ENCODE data around the gene PATZ1.

PATZ1 gene

DNA sequence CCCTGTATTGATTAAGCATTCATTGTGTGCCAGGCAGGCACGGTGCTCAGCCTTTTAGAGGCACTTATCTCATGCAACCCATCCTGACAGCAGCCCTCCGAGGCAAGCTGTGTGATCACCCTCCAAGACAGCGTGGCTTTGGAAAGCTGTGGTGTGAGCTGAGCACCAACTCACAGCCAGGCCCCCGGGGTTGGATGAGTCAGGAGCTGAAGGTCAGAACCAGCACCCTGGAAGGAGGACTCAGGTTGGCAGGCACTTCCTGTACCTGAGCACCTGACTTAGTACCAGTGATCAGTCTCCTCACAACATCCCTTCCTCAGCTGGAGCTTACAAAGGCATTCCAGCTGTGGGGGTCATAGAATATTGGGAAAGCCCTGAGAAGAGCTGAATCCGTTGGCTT is 9.0 kb downstream of the PATZ1 start:
- no peak overlapping the region for H3K4me3 ChIP-seq (ENCODE audit: control insufficient read depth, low read depth, low read length)
- DNase-seq (ENCODE audit: low read depth): peak; percentile 22
- TF ChIP-seq, protein P1, sequence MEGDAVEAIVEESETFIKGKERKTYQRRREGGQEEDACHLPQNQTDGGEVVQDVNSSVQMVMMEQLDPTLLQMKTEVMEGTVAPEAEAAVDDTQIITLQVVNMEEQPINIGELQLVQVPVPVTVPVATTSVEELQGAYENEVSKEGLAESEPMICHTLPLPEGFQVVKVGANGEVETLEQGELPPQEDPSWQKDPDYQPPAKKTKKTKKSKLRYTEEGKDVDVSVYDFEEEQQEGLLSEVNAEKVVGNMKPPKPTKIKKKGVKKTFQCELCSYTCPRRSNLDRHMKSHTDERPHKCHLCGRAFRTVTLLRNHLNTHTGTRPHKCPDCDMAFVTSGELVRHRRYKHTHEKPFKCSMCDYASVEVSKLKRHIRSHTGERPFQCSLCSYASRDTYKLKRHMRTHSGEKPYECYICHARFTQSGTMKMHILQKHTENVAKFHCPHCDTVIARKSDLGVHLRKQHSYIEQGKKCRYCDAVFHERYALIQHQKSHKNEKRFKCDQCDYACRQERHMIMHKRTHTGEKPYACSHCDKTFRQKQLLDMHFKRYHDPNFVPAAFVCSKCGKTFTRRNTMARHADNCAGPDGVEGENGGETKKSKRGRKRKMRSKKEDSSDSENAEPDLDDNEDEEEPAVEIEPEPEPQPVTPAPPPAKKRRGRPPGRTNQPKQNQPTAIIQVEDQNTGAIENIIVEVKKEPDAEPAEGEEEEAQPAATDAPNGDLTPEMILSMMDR (conservative IDR thresholded peaks at IDR 0.05; ENCODE audit: control insufficient read depth, insufficient read depth, low read depth, low read length): no peak

DNA sequence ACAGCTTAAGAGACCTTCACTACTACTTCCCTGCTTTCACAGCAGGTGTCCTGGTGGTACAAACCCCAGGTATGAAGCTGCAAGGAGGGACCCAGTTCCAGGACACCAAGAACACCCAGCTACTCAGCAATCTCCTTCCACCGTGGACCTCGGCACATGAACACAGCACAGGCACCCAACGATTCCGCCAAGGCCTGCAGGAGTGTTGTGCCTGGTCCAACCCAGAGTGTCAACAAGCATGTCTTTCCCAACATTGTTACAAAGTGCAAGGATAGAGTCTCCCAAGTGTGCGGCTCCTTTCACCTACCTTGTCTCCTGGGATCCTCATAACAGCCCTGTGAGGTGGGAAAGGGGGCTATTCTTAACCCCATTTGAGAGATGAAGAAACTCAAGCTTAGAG is 11.8 kb downstream of the PATZ1 start:
- TF ChIP-seq, protein P1 (conservative IDR thresholded peaks at IDR 0.05; ENCODE audit: control insufficient read depth, insufficient read depth, low read depth, low read length): no peak
- H3K4me3 ChIP-seq (ENCODE audit: control insufficient read depth, low read depth, low read length): no peak overlapping the region
- DNase-seq (ENCODE audit: low read depth): no peak

DNA sequence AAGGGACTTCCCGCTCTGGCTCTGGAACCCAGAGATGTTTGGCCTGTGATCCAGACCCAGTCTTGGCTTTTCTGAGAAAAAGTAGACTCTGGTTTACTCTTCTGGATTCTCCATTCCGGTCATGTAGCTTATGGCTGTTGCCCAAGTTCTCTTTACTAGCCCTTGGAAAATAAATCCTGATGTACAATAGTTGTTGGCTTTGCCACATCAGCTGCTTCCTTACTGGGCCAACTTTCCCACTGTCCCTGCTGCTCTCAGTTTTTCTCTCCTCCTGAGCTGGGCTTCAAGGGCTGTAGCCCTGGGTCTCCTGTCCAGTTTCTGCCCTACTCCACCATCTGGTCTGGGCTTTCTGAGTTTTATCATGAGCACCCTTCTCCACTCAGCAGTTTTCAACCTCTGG is 12.5 kb downstream of the PATZ1 start:
- TF ChIP-seq, protein P1 (conservative IDR thresholded peaks at IDR 0.05; ENCODE audit: control insufficient read depth, insufficient read depth, low read depth, low read length): no peak
- DNase-seq (ENCODE audit: low read depth): no peak
- no peak overlapping the region for H3K4me3 ChIP-seq (ENCODE audit: control insufficient read depth, low read depth, low read length)

DNA sequence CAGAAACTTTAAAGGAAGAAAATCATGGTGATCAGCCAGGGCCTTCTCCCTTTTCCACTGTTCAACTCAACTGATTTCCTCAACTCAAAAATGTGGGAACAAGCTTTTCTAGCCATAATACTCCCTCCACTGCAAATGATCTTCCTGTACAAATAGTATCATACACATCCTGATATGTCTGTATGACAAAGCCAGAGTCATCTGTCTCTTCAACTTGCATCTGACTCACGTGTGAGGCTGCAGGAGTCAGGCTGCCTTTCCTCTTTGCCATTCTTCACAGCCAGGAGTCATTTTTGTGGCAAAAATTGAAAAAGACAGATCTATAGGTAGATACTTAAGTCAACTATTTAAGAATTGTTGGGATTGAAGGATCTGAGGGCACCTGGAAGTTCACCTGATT is 13.3 kb downstream of the PATZ1 start:
- TF ChIP-seq, protein P1 (conservative IDR thresholded peaks at IDR 0.05; ENCODE audit: control insufficient read depth, insufficient read depth, low read depth, low read length): no peak
- DNase-seq (ENCODE audit: low read depth): peak; percentile 53
- H3K4me3 ChIP-seq (ENCODE audit: control insufficient read depth, low read depth, low read length): no peak overlapping the region

DNA sequence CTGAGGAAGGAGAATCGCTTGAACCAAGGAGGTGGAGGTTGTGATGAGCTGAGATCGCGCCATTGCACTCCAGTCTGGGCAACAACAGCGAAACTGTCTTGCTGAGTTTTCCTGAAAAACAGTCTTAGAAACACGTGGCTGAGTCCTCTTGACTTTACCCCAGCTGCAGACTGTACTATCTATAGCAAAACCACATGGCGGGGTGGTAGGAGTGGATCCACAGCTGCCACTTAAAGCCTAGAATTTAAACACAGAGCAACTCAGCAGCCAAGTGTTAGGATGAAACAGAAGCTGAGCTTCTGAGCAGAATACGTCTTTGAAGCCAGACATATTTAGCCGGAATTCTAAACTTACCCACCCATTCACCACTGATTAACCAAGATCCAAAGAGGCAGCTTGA is 14.1 kb downstream of the PATZ1 start:
- DNase-seq (ENCODE audit: low read depth): no peak
- TF ChIP-seq, protein P1 (conservative IDR thresholded peaks at IDR 0.05; ENCODE audit: control insufficient read depth, insufficient read depth, low read depth, low read length): no peak
- no peak overlapping the region for H3K4me3 ChIP-seq (ENCODE audit: control insufficient read depth, low read depth, low read length)

DNA sequence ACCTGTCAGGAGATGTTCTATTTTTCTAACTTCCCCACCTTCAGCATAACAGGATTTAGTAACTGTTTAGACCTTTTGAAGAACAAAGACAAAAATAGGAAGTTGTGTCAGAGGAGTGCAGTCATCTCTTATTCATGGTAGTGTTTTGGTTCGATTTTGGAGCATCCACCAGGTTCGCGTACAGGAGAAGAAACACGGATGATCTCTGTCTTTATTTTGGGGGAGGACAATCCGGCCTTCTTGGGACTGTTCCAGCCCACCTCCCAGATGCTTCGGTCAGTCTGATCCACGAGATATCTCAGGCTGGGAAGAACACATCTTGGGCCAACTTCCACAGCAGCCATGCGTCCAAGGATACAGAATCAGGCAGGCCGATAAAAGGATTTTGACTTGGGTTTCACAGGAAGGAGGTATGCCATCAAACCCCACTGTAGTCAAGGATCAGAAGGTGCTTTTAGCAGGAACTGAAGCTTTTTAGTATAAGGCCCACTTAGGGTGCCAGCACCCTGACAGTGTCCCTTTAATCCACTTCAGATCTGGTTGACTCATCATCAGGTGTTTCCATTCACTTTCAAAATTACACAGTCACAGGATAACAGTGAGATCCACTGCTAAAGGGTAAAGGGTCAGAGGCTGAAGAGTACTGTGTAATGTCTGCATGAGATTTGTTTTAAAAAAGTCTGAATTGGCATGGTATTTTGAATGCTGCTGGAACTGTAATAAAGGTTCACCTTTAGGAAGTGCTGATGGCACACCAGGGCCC is 16.5 kb downstream of the PATZ1 start:
- H3K4me3 ChIP-seq (ENCODE audit: control insufficient read depth, low read depth, low read length): no peak overlapping the region
- TF ChIP-seq, protein P1 (conservative IDR thresholded peaks at IDR 0.05; ENCODE audit: control insufficient read depth, insufficient read depth, low read depth, low read length): no peak
- DNase-seq (ENCODE audit: low read depth): no peak
